ENCODE results near the gene BABAM1.

DNA sequence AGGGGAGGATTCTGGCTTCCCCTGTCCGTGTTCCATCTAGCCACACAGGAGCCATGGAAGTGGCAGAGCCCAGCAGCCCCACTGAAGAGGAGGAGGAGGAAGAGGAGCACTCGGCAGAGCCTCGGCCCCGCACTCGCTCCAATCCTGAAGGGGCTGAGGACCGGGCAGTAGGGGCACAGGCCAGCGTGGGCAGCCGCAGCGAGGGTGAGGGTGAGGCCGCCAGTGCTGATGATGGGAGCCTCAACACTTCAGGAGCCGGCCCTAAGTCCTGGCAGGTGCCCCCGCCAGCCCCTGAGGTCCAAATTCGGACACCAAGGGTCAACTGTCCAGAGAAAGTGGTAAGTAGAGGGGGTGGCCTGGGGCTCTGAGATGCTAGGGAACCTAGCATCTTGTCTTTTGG, 1.5 kb downstream of the BABAM1 start:
- no peak for TF ChIP-seq POLR2A (IDR thresholded peaks at IDR 0.05)
- no peak for TF ChIP-seq POLR2AphosphoS5 (IDR thresholded peaks at IDR 0.05)
- no peak for TF ChIP-seq EP300 (IDR thresholded peaks at IDR 0.05)
